GM10847 (cell line): ENCODE results near the gene FBLN1.

Experiments
- POLR2A ChIP-seq: IDR thresholded peaks from 2 replicates; pipeline ENCODE4 v1.6.1; 2011; ENCODE audit not compliant: insufficient read length; ENCODE audit errors: extremely low read depth

The FBLN1 gene

GRCh38 chr22:45493286-45493771, 9.4 kb upstream of the FBLN1 start:
- TF ChIP-seq POLR2A = no peak

DNA sequence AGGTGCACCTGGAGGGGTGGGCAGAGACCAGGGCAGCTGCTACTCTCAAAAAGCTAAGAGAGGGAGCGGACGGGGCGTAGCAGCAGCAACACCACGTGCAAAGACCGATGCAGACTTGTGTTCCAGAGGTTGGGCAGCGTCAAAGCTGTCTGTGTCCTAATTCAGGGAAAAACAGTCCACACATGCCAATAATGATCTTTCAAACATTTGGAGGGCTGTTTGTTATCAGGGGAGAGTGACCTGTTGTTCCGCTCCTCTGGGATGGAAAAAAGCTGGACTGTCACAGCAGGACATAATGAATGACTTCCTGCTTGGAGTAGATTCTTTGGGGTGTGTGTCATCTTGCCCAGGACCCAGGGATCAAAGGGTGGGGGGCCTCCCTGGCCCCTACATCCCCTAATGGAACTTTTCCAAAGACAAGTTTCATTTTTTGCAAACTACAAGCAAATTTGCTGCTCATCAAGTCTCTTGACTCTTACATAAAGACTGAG, 6.2 kb upstream of the FBLN1 start:
- TF ChIP-seq POLR2A = no peak

DNA sequence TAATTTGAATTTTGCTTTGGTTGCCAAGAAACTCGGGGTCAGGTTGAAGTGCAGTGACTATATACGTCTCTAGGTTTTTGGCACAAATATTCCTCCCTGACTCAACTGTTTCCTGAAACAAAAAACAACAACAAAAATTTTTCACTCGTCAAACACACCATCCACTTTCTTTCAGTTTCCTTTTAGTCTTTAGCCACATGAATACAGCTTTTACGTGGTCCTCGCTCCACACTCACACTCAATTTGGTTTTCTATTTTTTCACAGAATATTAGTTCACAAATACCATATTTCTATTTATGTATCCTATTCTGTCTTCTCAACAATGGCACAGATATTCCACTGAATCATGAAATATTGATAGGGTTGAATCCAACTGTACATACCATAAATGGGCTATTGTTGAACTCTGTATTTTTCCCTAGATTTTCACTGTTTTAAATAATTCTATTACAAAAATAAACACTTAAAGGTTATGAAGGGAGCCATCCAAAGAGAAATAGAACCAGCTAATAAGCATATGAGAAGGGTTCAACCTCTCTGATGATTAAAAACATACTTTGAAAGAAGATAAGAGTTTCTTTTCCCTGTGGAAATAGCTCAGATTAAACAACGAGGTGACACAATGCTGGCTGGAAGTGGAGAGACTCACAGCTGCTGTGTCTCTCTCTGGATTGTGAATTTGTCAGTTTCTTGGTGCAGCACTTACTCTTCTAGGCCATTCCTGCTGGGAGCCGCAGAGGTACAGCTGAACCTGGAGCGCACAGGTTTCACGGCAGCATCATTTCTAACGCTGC, 5.1 kb upstream of the FBLN1 start:
- no peak for TF ChIP-seq POLR2A

- TF ChIP-seq POLR2A = no peak
These were observed 2.9 kb upstream of the FBLN1 start for GRCh38 chr22:45499746-45500145.

GRCh38 chr22:45503050-45503815, 550 bp downstream of the FBLN1 start:
- no peak for TF ChIP-seq POLR2A

- TF ChIP-seq POLR2A = no peak
These were observed 1.2 kb downstream of the FBLN1 start for GRCh38 chr22:45503816-45504372.

DNA sequence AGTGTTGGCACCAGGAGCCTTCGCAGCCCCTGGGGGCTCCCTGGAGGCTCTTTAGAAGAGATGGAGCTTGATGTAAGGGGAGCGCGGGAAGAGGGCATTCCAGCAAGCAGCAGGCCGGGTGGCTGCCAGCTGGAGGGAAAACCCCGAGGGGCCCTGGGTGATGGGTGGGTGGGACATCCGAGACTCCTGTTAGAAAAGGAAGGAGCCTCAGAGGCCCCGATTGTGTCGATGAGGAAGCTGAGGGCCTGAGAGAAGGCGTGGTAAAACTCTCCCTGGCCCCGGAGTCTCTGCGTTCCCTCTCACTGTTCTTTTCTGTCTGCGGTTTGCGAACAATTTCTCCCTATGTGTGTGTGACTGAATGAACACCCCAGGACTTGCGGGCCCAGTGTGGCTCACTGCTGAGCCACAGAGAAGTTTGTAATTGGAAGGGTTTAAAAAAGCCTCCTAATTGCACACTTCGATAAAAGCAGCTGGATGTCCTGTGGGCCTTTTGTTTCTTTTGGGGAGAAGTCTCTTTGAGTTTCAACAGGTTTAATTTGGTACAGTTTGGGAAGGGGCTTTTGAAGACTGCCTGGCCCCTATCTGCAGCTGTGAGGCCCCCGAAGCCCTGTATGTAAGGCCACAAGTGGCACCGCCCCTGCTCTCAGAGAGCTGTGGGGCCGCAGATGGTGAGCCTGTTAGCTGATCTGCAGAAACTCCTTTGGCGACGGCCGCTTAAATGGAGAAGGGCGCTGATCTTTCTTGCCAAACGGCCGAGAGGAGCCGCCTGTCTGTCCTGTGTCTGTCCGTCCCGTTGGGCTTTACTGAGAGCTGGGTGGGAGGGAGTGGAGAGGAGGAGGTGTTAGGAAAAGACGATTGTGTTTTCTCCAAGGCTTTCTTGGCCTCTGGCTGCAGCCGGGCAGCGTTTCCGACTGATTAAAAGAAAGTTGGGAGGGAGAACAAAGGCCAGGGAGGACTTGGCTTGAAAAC, 2.0 kb downstream of the FBLN1 start:
- no peak for TF ChIP-seq POLR2A

DNA sequence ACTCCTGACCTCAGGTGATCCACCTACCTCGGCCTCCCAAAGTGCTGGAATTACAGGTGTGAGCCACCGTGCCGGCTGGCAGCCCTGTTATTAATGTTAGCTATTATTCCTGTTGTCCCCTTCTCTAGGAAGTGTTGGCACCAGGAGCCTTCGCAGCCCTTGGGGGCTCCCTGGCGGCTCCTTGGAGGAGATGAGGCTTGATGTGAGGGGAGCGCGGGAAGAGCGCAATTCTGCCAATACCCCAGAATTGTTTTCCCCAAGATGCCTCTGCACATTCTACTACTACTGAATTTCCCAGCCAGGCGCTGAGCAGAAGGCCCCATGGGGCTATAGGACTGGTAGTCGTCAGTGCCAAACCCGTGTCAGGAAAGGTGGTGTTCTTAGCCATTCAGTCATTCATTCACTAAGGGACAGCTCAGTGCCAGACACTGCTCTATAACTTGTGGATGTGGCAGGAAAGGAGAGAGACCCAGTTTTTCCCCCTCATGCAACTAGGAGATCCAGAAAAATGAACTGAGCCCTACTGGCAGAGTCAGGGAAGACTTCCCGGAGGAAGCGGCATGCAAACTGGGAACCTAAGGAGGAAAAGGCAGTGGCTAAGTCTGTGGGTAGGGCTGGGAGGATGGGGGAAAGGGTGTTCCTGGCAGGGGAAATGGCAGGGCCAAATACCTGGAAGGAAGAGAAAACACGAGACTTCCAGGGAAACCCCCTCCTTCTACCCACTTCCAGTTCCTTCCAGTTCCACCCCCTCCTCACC, 3.5 kb downstream of the FBLN1 start:
- TF ChIP-seq POLR2A = no peak

DNA sequence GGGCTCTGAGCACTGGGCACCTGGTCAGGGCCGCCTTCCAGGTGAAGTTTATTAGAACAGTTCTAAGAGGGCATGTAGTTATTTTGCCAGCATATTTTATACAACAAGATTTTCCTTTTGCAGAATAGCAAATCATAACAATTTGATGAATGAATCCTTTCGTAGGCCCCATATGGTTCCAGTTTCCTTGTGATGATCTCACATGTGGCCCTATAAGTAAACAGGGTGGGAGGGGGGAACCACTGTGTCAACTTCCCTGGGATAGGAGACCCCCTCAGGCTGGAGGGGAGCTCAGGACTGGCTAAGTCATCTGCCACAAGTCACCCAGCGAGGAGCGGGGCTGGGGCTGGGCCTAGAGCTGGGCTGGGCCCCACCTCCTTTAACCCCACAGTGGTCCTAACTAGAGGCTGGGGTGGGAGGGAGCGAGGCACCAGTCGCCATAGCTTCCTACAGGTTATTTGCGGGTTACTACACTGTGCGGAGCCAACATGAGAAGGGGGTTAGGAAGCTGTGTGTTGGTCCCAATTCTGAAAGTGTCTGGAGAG, 4.2 kb downstream of the FBLN1 start:
- TF ChIP-seq POLR2A = no peak

GRCh38 chr22:45507798-45508197, 5.1 kb downstream of the FBLN1 start:
- no peak for TF ChIP-seq POLR2A

GRCh38 chr22:45508814-45509213, 6.1 kb downstream of the FBLN1 start:
- no peak for TF ChIP-seq POLR2A

GRCh38 chr22:45510376-45511232, 7.9 kb downstream of the FBLN1 start:
- TF ChIP-seq POLR2A = no peak

GRCh38 chr22:45511847-45512261, 9.2 kb downstream of the FBLN1 start:
- TF ChIP-seq POLR2A = no peak
